Neural progenitor cell (in vitro differentiated cells): ENCODE measurements around the gene TBC1D7.

Experiments
- EZH2phosphoT487 ChIP-seq: fragments of 200-600 bp; sonication (generic); IDR thresholded peaks from 2 replicates; pipeline ENCODE4 v1.6.1; 2017; ENCODE audit warnings: antibody characterized with exemption
- TF ChIP-seq, protein P1 (sequence below): fragments of 200-600 bp; sonication (generic); IDR thresholded peaks from 2 replicates; pipeline ENCODE4 v1.5.1; 2017; ENCODE audit warnings: antibody characterized with exemption, mild to moderate bottlenecking

DNA sequence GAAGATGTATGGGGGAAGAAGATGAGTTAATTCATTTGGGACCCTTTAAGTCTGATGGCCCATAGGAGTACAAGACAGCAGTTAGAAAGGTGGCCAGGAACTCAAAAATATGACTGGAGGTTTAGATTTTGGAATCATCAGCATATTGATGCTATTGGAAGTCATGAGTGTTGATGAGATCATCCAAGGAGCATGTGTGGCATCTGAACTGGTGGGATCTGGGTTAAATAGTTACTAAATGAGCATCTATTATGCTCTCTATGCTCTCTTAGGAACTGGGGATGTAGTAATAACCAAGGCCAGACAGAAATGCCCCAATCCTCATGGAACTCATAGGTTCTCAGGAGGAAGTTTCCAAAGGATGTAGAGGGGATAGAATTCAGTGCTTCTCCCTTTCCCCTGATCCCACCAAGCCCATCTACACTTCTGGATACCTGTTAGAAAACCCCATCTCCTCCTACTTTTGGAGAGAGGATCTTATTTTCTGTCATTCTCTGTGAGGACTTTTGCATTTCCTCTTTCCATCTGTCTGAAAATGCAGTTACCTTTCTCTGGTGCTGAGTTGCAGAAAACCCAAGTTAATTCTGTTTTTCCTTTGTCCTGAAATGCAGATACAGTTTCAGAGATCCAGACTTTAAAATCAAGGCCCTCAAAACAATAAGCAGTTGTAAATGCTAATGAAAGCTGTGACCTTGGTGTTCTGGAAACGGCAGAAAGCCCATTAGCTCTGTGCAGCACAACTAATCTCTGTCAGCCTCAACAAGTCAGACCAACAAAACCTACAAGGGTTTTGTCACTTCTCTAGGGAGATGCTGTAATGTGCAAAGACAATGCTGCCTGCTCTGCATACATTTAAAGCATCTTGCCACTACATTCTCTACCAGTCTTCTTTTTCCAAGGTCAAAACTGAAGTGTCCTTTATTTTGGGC is 65.8 kb downstream of the TBC1D7 start:
- TF ChIP-seq, protein P1, sequence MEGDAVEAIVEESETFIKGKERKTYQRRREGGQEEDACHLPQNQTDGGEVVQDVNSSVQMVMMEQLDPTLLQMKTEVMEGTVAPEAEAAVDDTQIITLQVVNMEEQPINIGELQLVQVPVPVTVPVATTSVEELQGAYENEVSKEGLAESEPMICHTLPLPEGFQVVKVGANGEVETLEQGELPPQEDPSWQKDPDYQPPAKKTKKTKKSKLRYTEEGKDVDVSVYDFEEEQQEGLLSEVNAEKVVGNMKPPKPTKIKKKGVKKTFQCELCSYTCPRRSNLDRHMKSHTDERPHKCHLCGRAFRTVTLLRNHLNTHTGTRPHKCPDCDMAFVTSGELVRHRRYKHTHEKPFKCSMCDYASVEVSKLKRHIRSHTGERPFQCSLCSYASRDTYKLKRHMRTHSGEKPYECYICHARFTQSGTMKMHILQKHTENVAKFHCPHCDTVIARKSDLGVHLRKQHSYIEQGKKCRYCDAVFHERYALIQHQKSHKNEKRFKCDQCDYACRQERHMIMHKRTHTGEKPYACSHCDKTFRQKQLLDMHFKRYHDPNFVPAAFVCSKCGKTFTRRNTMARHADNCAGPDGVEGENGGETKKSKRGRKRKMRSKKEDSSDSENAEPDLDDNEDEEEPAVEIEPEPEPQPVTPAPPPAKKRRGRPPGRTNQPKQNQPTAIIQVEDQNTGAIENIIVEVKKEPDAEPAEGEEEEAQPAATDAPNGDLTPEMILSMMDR = no peak
- TF ChIP-seq EZH2phosphoT487 = no peak
